GM18519 (cell line): ENCODE data around the gene RGS17.

ENCODE experiments used
- ATAC-seq: cut with Tn5 transposase; IDR thresholded peaks from one replicate; pipeline ENCODE4 v1.9.1; 2021; ENCODE audit warnings: mild to moderate bottlenecking, moderate library complexity; ENCODE audit not compliant: unreplicated experiment, low FRiP score

Gene RGS17

GRCh38 chr6:152959333-152959732 is 171.7 kb downstream of the RGS17 start:
- no peak for ATAC-seq

GRCh38 chr6:152957796-152958195 is 173.3 kb downstream of the RGS17 start:
- no peak for ATAC-seq
